Endothelial cell of umbilical vein (primary cell): ENCODE measurements around the gene RNU5B-1.

Experiments used
- EZH2 ChIP-seq: IDR thresholded peaks from 2 replicates; pipeline ENCODE4 v1.6.1; 2012; ENCODE audit warnings: borderline replicate concordance, low read depth, mild to moderate bottlenecking, moderate library complexity, low read length, inconsistent platforms; ENCODE audit not compliant: severe bottlenecking
- FOS ChIP-seq: IDR thresholded peaks from 2 replicates; pipeline ENCODE4 v1.6.1; 2011; ENCODE audit warnings: mild to moderate bottlenecking, low read length, moderate library complexity, borderline replicate concordance; ENCODE audit not compliant: insufficient read depth
- GATA2 ChIP-seq: IDR thresholded peaks from 2 replicates; pipeline ENCODE4 v1.7.0; 2011; ENCODE audit warnings: low read depth, mild to moderate bottlenecking, moderate library complexity, mixed read lengths, low read length; ENCODE audit not compliant: insufficient read length, insufficient read depth
- JUN ChIP-seq: IDR thresholded peaks from 2 replicates; pipeline ENCODE4 v1.6.1; 2011; ENCODE audit warnings: borderline replicate concordance, low read depth; ENCODE audit not compliant: insufficient read length, insufficient read depth
- MYC ChIP-seq: IDR thresholded peaks from one replicate; pipeline ENCODE4 v1.6.1; 2011; ENCODE audit warnings: mild to moderate bottlenecking, low read depth, low read length
- POLR2A ChIP-seq: IDR thresholded peaks from 2 replicates; pipeline ENCODE4 v1.6.1; 2012; ENCODE audit warnings: low read depth, mild to moderate bottlenecking, control low read depth, low read length
- POLR2AphosphoS5 ChIP-seq: IDR thresholded peaks from 2 replicates; pipeline ENCODE4 v1.6.1; 2012; ENCODE audit warnings: low read depth, mild to moderate bottlenecking, control low read depth, low read length, moderate library complexity; ENCODE audit not compliant: insufficient read depth
- TF ChIP-seq, protein P1 (sequence below): IDR thresholded peaks from 2 replicates; pipeline ENCODE4 v1.6.1; 2011; ENCODE audit not compliant: insufficient read depth, insufficient read length
- TF ChIP-seq, protein P2 (sequence below), 2 donors: IDR thresholded peaks; 1 replicate in 1 of 2; 2 replicates in 1 of 2; pipeline ENCODE4 v1.5.1; 2011; ENCODE audit warnings: low read length in 2 of 2, mild to moderate bottlenecking in 2 of 2, moderate library complexity in 2 of 2, control low read depth in 1 of 2, inconsistent platforms in 1 of 2, low read depth in 1 of 2; ENCODE audit not compliant: insufficient read depth in 1 of 2; ENCODE audit errors: extremely low read depth in 1 of 2

DNA sequence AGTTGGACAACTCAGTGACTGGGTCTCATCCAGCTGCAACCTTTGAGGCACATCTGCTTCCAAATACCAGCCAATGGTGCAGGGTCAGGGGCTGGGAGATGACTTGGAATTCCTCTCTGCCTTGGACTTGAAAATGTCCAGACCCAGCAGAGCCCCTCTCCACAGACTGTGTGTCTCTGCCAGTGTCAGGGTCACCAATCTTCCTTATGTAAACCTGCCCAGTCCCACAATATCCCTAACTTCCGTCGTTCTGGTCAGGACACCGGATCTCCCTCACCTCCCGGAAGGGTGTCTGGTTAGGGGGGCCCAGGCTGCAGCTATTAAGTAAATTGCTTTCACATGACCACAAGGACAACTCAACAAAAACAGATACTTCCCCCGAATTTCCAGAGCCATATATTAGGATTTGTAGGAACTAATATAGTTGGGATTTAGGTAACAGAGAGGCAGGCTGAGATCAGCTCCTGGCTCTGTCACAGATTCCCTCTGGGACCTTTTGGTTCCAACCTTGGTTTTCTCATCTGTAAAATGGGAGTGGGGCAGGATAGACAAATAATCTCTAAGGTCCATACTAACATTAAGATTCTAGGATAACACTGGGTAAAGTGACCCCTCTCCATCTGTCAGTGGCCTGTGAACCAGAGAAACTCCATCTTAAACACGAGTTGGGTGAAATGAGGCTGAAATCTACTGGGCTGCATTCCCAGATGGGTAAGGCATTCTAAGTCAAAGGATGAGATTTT lies 42.5 kb downstream of the RNU5B-1 start:
- TF ChIP-seq EZH2 = no peak
- TF ChIP-seq, protein P1, sequence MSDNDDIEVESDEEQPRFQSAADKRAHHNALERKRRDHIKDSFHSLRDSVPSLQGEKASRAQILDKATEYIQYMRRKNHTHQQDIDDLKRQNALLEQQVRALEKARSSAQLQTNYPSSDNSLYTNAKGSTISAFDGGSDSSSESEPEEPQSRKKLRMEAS = no peak
- TF ChIP-seq, protein P2, sequence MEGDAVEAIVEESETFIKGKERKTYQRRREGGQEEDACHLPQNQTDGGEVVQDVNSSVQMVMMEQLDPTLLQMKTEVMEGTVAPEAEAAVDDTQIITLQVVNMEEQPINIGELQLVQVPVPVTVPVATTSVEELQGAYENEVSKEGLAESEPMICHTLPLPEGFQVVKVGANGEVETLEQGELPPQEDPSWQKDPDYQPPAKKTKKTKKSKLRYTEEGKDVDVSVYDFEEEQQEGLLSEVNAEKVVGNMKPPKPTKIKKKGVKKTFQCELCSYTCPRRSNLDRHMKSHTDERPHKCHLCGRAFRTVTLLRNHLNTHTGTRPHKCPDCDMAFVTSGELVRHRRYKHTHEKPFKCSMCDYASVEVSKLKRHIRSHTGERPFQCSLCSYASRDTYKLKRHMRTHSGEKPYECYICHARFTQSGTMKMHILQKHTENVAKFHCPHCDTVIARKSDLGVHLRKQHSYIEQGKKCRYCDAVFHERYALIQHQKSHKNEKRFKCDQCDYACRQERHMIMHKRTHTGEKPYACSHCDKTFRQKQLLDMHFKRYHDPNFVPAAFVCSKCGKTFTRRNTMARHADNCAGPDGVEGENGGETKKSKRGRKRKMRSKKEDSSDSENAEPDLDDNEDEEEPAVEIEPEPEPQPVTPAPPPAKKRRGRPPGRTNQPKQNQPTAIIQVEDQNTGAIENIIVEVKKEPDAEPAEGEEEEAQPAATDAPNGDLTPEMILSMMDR (IDR thresholded peaks at IDR 0.05; ENCODE audit: extremely low read depth in 1 of 2, insufficient read depth in 1 of 2, low read depth in 1 of 2, low read length in 2 of 2) = no peak
- TF ChIP-seq POLR2A = no peak
- TF ChIP-seq POLR2AphosphoS5 = no peak
- no peak for TF ChIP-seq MYC
- no peak for TF ChIP-seq JUN
- TF ChIP-seq FOS = no peak
- TF ChIP-seq GATA2 = no peak
